Measurements from ENCODE around the gene TRIM31. TPM values are rescaled to one million over a fixed set of nuclear protein-coding genes. Genes with fewer than 3 reads are reported as not detected.

The TRIM31 gene
- total RNA-seq, 1 donor from 2014 or later, result not detected

DNA sequence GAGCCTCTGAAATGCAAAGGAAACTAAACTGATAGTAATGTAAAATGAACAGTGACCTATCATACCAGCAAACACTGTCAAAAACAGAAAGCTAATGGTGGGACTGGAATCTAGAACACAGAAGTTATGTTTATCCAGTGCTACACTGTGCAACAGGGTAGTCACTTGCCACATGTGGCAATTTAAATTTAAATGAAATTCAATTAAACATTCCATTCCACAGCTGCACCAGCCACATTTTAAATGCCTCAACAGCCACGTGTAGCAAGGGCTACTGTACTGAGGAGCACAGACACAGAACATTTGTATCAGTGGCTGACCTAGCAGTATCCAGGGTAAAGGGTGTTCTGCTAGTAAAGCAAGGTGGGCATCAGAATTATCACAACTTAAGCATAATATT lies 57.4 kb downstream of the TRIM31 start:
- H3K36me3 ChIP-seq (ENCODE audit: control insufficient read depth in 3 of 3, insufficient read depth in 3 of 3, low read length in 3 of 3), result peaks cover 0 to 25% (median 20%) of the 10 kb centered on the region in 3 donors

GRCh38 chr6:30053682-30054081 lies 59.2 kb downstream of the TRIM31 start:
- Histone ChIP-seq H3K36me3 (ENCODE audit: control insufficient read depth in 3 of 3, insufficient read depth in 3 of 3, low read length in 3 of 3) (peaks cover 0 to 25% (median 20%) of the 10 kb centered on the region in 3 donors), H3K27ac (ENCODE audit: low read depth, low read length) (no peak overlapping the region), H3K9me3 (ENCODE audit: control insufficient read depth in 3 of 3, low read length in 3 of 3) (no peaks in the 10 kb centered on the region), H3K9ac (ENCODE audit: low read depth in 1 of 3, low read length in 3 of 3) (no peak overlapping the region), H3K4me3 (ENCODE audit: low read length in 3 of 3) (no peak overlapping the region), H3K4me1 (ENCODE audit: control insufficient read depth in 3 of 3, insufficient read depth in 3 of 3, low read length in 3 of 3) (no peaks in the 10 kb centered on the region), H3K27me3 (ENCODE audit: control insufficient read depth in 3 of 3, insufficient read depth in 3 of 3, low read length in 3 of 3) (no peaks in the 10 kb centered on the region)

More for the DNA sequence above, 57.4 kb downstream of the TRIM31 start:
- Histone ChIP-seq H3K9ac (ENCODE audit: low read depth in 1 of 3, low read length in 3 of 3) (no peak overlapping the region), H3K27ac (ENCODE audit: low read depth, low read length) (no peak overlapping the region), H3K9me3 (ENCODE audit: control insufficient read depth in 3 of 3, low read length in 3 of 3) (no peaks in the 10 kb centered on the region), H3K27me3 (ENCODE audit: control insufficient read depth in 3 of 3, insufficient read depth in 3 of 3, low read length in 3 of 3) (no peaks in the 10 kb centered on the region), H3K4me3 (ENCODE audit: low read length in 3 of 3) (no peak overlapping the region), H3K4me1 (ENCODE audit: control insufficient read depth in 3 of 3, insufficient read depth in 3 of 3, low read length in 3 of 3) (peaks cover 9% of the 10 kb centered on the region in 3 donors)

Small RNA genes within 50 kb of the gene (small RNA-seq; reads per million reads assigned to genes)
- not detected for gene RF00554
- gene RF02219, result not detected
- not detected for gene RF02220

Other genes starting within 250 kb of the TRIM31 start
- 113 TPM for gene HLA-A, start 170.6 kb downstream of the TRIM31 start, total RNA-seq
- 31.8 TPM for gene POLR1H, start 51.8 kb downstream of the TRIM31 start, total RNA-seq
- 6.8 TPM for gene PPP1R11, start 45.9 kb downstream of the TRIM31 start, total RNA-seq
- gene RNF39, start 37.3 kb downstream of the TRIM31 start, total RNA-seq, result not detected
- not detected for gene TRIM40, start 23.1 kb upstream of the TRIM31 start, total RNA-seq
- gene TRIM10, start 48.1 kb upstream of the TRIM31 start, total RNA-seq, result 2.1 TPM
- gene TRIM15, start 50.5 kb upstream of the TRIM31 start, total RNA-seq, result not detected
- 8.4 TPM for gene TRIM26, start 100.3 kb upstream of the TRIM31 start, total RNA-seq
- gene TRIM39, start 213.8 kb upstream of the TRIM31 start, total RNA-seq, result 5.2 TPM
- 7.8 TPM for gene RPP21, start 232.1 kb upstream of the TRIM31 start, total RNA-seq

All from skeletal muscle tissue (tissue), 5 donors.